Stimulated activated CD8-positive, alpha-beta memory T cell treated with anti-CD3 and anti-CD28 coated beads, Interleukin-7, amount 100 ng/mL, for 24 hours (primary cell): ENCODE results near the gene CLSTN2.

Experiments used
- DNase-seq: peaks from one replicate; pipeline ENCODE4 v3.0.0-alpha.2; 2020; ENCODE audit warnings: low read depth

Gene CLSTN2

GRCh38 chr3:140384028-140384771 is 449.2 kb downstream of the CLSTN2 start:
- no peak for DNase-seq

GRCh38 chr3:140384876-140385275 is 449.9 kb downstream of the CLSTN2 start:
- DNase-seq, result no peak

GRCh38 chr3:140386357-140387100 is 451.5 kb downstream of the CLSTN2 start:
- DNase-seq, result no peak

- DNase-seq, result no peak
Measured at GRCh38 chr3:140387244-140387643, 452.3 kb downstream of the CLSTN2 start.

GRCh38 chr3:140388202-140388922 is 453.4 kb downstream of the CLSTN2 start:
- DNase-seq, result no peak

- DNase-seq, result no peak
Measured at GRCh38 chr3:140391061-140391460, 456.1 kb downstream of the CLSTN2 start.

- no peak for DNase-seq
Measured at GRCh38 chr3:140394488-140395133, 459.6 kb downstream of the CLSTN2 start.

GRCh38 chr3:140395134-140396075 is 460.4 kb downstream of the CLSTN2 start:
- no peak for DNase-seq

- DNase-seq, result no peak
Measured at GRCh38 chr3:140396110-140396509, 461.1 kb downstream of the CLSTN2 start.

- no peak for DNase-seq
Measured at GRCh38 chr3:140397847-140398246, 462.9 kb downstream of the CLSTN2 start.

- DNase-seq, result no peak
Measured at GRCh38 chr3:140398387-140398786, 463.4 kb downstream of the CLSTN2 start.

- DNase-seq, result no peak
Measured at GRCh38 chr3:140399871-140400270, 464.9 kb downstream of the CLSTN2 start.

GRCh38 chr3:140403079-140403478 is 468.1 kb downstream of the CLSTN2 start:
- DNase-seq, result no peak

GRCh38 chr3:140403608-140404007 is 468.6 kb downstream of the CLSTN2 start:
- DNase-seq, result no peak

GRCh38 chr3:140406655-140407054 is 471.7 kb downstream of the CLSTN2 start:
- DNase-seq, result no peak

- no peak for DNase-seq
Measured at GRCh38 chr3:140408252-140408651, 473.3 kb downstream of the CLSTN2 start.

GRCh38 chr3:140416666-140417065 is 481.7 kb downstream of the CLSTN2 start:
- no peak for DNase-seq

GRCh38 chr3:140420621-140421357 is 485.8 kb downstream of the CLSTN2 start:
- DNase-seq, result no peak

- no peak for DNase-seq
Measured at GRCh38 chr3:140421884-140422283, 486.9 kb downstream of the CLSTN2 start.

GRCh38 chr3:140423146-140423545 is 488.2 kb downstream of the CLSTN2 start:
- no peak for DNase-seq
